RWPE2 (cell line): Measurements from ENCODE around the gene DNAL1.

Experiments
- ATAC-seq: fragments of 200-7000 bp; cut with Tn5 transposase; 3 replicates; pipeline ENCODE4 v1.9.1; 2021; ENCODE audit warnings: low read depth
- DNase-seq: peaks from one replicate; pipeline ENCODE4 v3.0.0-alpha.2; 2020; ENCODE audit warnings: low spot score
- H3K27ac ChIP-seq: fragments of 450-650 bp; 2 replicates; pipeline ENCODE4 v1.5.1; 2017; ENCODE audit warnings: mild to moderate bottlenecking; ENCODE audit not compliant: poor library complexity, severe bottlenecking
- H3K27me3 ChIP-seq: fragments of 250-450 bp; sonication (Bioruptor Pico); 2 replicates; pipeline ENCODE4 v1.5.1; 2021; ENCODE audit warnings: mild to moderate bottlenecking, moderate library complexity; ENCODE audit not compliant: insufficient read depth, poor library complexity, severe bottlenecking
- H3K36me3 ChIP-seq: fragments of 250-450 bp; sonication (Bioruptor Pico); 2 replicates; pipeline ENCODE4 v1.5.1; 2020; ENCODE audit warnings: low read depth, mild to moderate bottlenecking, moderate library complexity
- H3K4me1 ChIP-seq: fragments of 250-450 bp; sonication (Bioruptor Pico); 2 replicates; pipeline ENCODE4 v1.5.1; 2021; ENCODE audit warnings: mild to moderate bottlenecking, moderate library complexity; ENCODE audit not compliant: insufficient read depth, poor library complexity, severe bottlenecking
- H3K4me3 ChIP-seq: fragments of 250-450 bp; sonication (Bioruptor Pico); 2 replicates; pipeline ENCODE4 v1.5.1; 2021; ENCODE audit warnings: mild to moderate bottlenecking, moderate library complexity; ENCODE audit not compliant: severe bottlenecking
- H3K9me3 ChIP-seq: fragments of 250-450 bp; sonication (Bioruptor Pico); 2 replicates; pipeline ENCODE4 v1.5.1; 2021; ENCODE audit warnings: mild to moderate bottlenecking, moderate library complexity; ENCODE audit not compliant: severe bottlenecking
- TF ChIP-seq, protein P1 (sequence below): fragments of 450-650 bp; IDR thresholded peaks from one replicate; pipeline ENCODE4 v1.5.1; 2017; ENCODE audit warnings: mild to moderate bottlenecking, moderate library complexity; ENCODE audit not compliant: poor library complexity, severe bottlenecking

DNAL1 gene

DNA sequence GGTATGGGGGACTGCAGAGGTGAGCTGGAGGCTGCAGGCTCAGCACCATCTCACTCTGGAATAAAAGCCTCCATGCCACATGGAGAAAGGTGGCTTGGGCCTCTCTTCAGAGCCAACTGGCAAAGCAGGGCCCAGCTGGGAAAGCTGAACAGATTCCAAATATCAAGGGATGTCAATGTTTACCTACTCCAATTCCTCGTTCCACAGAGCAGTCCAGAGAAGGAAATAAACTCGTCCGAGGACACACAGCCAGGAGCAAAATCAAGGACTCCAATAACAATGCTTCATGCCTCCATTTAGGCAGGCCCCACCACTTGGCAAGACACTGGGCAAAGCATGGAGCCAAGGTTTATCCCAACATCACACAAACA lies 105.7 kb downstream of the DNAL1 start:
- ATAC-seq (no peak), DNase-seq (no peak)
- no peaks in the 10 kb centered on the region for H3K27me3 ChIP-seq
- H3K27ac ChIP-seq: peak overlapping the region; percentile 99
- H3K36me3 ChIP-seq: peaks cover 24% of the 10 kb centered on the region
- peaks cover 95% of the 10 kb centered on the region for H3K4me1 ChIP-seq
- H3K4me3 ChIP-seq: no peak overlapping the region
- TF ChIP-seq, protein P1, sequence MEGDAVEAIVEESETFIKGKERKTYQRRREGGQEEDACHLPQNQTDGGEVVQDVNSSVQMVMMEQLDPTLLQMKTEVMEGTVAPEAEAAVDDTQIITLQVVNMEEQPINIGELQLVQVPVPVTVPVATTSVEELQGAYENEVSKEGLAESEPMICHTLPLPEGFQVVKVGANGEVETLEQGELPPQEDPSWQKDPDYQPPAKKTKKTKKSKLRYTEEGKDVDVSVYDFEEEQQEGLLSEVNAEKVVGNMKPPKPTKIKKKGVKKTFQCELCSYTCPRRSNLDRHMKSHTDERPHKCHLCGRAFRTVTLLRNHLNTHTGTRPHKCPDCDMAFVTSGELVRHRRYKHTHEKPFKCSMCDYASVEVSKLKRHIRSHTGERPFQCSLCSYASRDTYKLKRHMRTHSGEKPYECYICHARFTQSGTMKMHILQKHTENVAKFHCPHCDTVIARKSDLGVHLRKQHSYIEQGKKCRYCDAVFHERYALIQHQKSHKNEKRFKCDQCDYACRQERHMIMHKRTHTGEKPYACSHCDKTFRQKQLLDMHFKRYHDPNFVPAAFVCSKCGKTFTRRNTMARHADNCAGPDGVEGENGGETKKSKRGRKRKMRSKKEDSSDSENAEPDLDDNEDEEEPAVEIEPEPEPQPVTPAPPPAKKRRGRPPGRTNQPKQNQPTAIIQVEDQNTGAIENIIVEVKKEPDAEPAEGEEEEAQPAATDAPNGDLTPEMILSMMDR: no peak
- H3K9me3 ChIP-seq: no peaks in the 10 kb centered on the region

DNA sequence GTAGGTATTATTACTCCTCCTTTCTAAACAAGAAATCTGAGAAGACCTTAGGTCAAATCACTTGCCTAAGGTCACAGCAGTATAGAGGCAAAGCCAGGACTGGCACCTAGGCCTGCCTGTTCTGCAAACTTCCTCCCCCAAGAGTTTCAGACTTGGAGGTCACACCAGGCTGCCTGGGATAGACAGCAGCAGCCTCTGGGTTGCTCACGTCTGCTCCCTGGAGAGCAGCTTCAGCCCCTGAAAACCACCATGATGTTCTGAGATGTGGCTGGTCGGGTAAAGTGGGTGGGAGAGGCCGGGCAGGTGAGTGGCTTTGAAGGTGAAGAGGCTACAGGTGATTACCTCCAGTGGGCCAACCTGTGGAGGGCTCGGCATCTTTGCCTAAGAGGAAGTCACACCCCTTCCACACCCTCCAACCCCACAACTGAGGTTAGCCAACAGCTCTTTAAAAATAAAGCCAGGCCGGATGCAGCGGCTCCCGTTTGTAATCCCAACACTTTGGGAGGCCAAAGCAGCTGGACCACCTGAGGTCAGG lies 106.4 kb downstream of the DNAL1 start:
- DNase-seq (no peak), ATAC-seq (no peak)
- Histone ChIP-seq H3K36me3 (peaks cover 24% of the 10 kb centered on the region), H3K4me1 (peaks cover 95% of the 10 kb centered on the region), H3K9me3 (no peaks in the 10 kb centered on the region), H3K4me3 (no peak overlapping the region), H3K27ac (peak overlapping the region; percentile 99), H3K27me3 (no peaks in the 10 kb centered on the region)
- TF ChIP-seq, protein P1: no peak

DNA sequence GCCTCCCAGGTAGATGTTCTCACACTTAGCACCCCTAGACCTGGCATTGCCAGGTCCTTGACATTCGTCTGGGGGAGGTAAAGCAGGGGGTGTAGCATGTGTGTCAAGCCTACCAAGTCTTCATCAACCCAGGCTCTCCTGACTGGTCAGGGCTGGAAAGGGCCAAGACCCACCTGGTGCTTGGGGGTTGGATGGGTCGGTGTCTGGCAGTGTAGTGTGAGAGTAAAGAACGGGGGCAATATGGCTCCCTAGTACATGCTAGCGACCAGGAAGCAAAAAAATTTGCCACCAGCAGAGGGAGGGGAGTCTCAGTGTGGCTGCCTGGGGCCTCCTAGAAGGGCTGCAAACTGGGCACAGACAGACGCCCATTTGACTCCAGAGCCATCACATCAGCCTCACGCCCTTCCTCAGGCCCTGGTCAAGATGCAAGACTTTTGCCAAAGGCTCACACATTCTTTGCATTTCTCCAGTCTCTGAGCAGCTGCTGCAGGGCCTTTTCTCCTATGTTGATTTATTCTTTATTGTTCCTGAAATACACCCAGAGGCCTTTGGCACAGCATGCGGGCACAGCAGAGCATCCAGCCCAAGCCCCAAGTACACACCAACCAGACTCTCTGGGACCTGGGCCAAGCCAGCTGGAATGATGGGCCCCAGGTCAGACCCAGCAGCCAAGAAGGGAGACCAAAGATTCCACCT lies 107.7 kb downstream of the DNAL1 start:
- peak; percentile 36 for ATAC-seq
- Histone ChIP-seq H3K36me3 (peaks cover 20% of the 10 kb centered on the region), H3K27me3 (no peaks in the 10 kb centered on the region), H3K27ac (peak overlapping the region; percentile 99), H3K4me1 (peaks cover 95% of the 10 kb centered on the region), H3K4me3 (no peak overlapping the region), H3K9me3 (no peaks in the 10 kb centered on the region)
- TF ChIP-seq, protein P1: peak; percentile 15
- peak; percentile 83 for DNase-seq
